ENCODE measurements around the gene PLEKHG5. TPM values are rescaled to one million over a fixed set of nuclear protein-coding genes. Genes with fewer than 3 reads are reported as not detected.

Gene PLEKHG5
- total RNA-seq, 1 donor from 2014 or later, result 9.3 TPM

- no peak for DNase-seq (ENCODE audit: low spot score)
These were observed 14.2 kb downstream of the PLEKHG5 start for GRCh38 chr1:6477039-6477820.

- no peak for DNase-seq (ENCODE audit: low spot score)
These were observed 15.0 kb downstream of the PLEKHG5 start for GRCh38 chr1:6476483-6476882.

- no peak for DNase-seq (ENCODE audit: low spot score)
These were observed 15.9 kb downstream of the PLEKHG5 start for GRCh38 chr1:6475381-6476133.

- DNase-seq (ENCODE audit: low spot score), result no peak
These were observed 16.6 kb downstream of the PLEKHG5 start for GRCh38 chr1:6474815-6475282.

- DNase-seq (ENCODE audit: low spot score), result no peak
These were observed 17.3 kb downstream of the PLEKHG5 start for GRCh38 chr1:6473974-6474814.

- DNase-seq (ENCODE audit: low spot score), result no peak
These were observed 18.3 kb downstream of the PLEKHG5 start for GRCh38 chr1:6473156-6473555.

GRCh38 chr1:6472391-6472790 is 19.1 kb downstream of the PLEKHG5 start:
- no peak for DNase-seq (ENCODE audit: low spot score)

- DNase-seq (ENCODE audit: low spot score), result no peak
These were observed 19.5 kb downstream of the PLEKHG5 start for GRCh38 chr1:6471970-6472368.

GRCh38 chr1:6471086-6471969 is 20.1 kb downstream of the PLEKHG5 start:
- no peak for DNase-seq (ENCODE audit: low spot score)

GRCh38 chr1:6470132-6471085 is 21.1 kb downstream of the PLEKHG5 start:
- no peak for DNase-seq (ENCODE audit: low spot score)

GRCh38 chr1:6468729-6469461 is 22.6 kb downstream of the PLEKHG5 start:
- no peak for DNase-seq (ENCODE audit: low spot score)

- DNase-seq (ENCODE audit: low spot score), result no peak
These were observed 23.5 kb downstream of the PLEKHG5 start for GRCh38 chr1:6467744-6468688.

- DNase-seq (ENCODE audit: low spot score), result no peak
These were observed 24.2 kb downstream of the PLEKHG5 start for GRCh38 chr1:6467224-6467623.

GRCh38 chr1:6466751-6467150 is 24.7 kb downstream of the PLEKHG5 start:
- DNase-seq (ENCODE audit: low spot score), result no peak

- no peak for DNase-seq (ENCODE audit: low spot score)
These were observed 25.4 kb downstream of the PLEKHG5 start, which contains the start of gene TNFRSF25 for GRCh38 chr1:6466023-6466422. Gene TNFRSF25, minus strand, starts transcription at chr1:6466173. Its CDS starts 66 bp downstream, at chr1:6466107.

GRCh38 chr1:6465461-6466005 is 25.9 kb downstream of the PLEKHG5 start:
- DNase-seq (ENCODE audit: low spot score), result no peak

GRCh38 chr1:6464915-6465314 is 26.6 kb downstream of the PLEKHG5 start:
- no peak for DNase-seq (ENCODE audit: low spot score)

All from mesenteric fat pad (tissue), 1 donor.